GM12878 (cell line): Measurements from ENCODE around the gene CHRM1. TPM values are rescaled to one million over a fixed set of nuclear protein-coding genes. Genes with fewer than 3 reads are reported as not detected.

Experiments used
- BACH1 ChIP-seq: fragments of 450-650 bp; IDR thresholded peaks from 2 replicates; pipeline ENCODE4 v1.6.1; 2017; ENCODE audit warnings: mild to moderate bottlenecking, borderline replicate concordance
- ESRRA ChIP-seq: IDR thresholded peaks from 2 replicates; pipeline ENCODE4 v1.6.1; 2012; ENCODE audit warnings: mild to moderate bottlenecking, low read length, improper control_type of control experiment
- GATAD2B ChIP-seq: fragments of 450-650 bp; conservative IDR thresholded peaks from 2 replicates; pipeline ENCODE4 v1.6.1; 2017; ENCODE audit warnings: low read depth, mild to moderate bottlenecking, moderate library complexity
- HDAC2 ChIP-seq: fragments of 200-600 bp; sonication (generic); IDR thresholded peaks from 2 replicates; pipeline ENCODE4 v1.6.1; 2017
- HDAC6 ChIP-seq: fragments of 200-600 bp; sonication (generic); IDR thresholded peaks from one replicate; pipeline ENCODE4 v1.8.0; 2017; ENCODE audit warnings: antibody characterized with exemption; ENCODE audit not compliant: unreplicated experiment
- HDGF ChIP-seq: fragments of 450-650 bp; IDR thresholded peaks from 2 replicates; pipeline ENCODE4 v1.6.1; 2016; ENCODE audit warnings: antibody characterized with exemption
- IKZF1 ChIP-seq: fragments of 450-650 bp; conservative IDR thresholded peaks from 2 replicates; pipeline ENCODE4 v1.6.1; 2017; ENCODE audit warnings: antibody characterized with exemption, mild to moderate bottlenecking
- MTA2 ChIP-seq: fragments of 450-650 bp; IDR thresholded peaks from 2 replicates; pipeline ENCODE4 v1.6.1; 2016; ENCODE audit warnings: low read depth, mild to moderate bottlenecking, moderate library complexity
- NFYB ChIP-seq: IDR thresholded peaks from 2 replicates; pipeline ENCODE4 v1.6.1; 2011; ENCODE audit warnings: low read depth, mild to moderate bottlenecking, low read length, improper control_type of control experiment, moderate library complexity; ENCODE audit not compliant: insufficient read depth
- POU2F2 ChIP-seq: IDR thresholded peaks from 3 replicates; pipeline ENCODE4 v1.6.1; 2011; ENCODE audit warnings: low read depth, mild to moderate bottlenecking, low read length, borderline replicate concordance
- RFX5 ChIP-seq: IDR thresholded peaks from 2 replicates; pipeline ENCODE4 v1.6.1; 2011; ENCODE audit warnings: low read depth, low read length, improper control_type of control experiment
- SMAD5 ChIP-seq: IDR thresholded peaks from 2 replicates; pipeline ENCODE4 v1.6.1; 2016; ENCODE audit warnings: antibody characterized with exemption, low read depth
- STAT3 ChIP-seq: IDR thresholded peaks from 2 replicates; pipeline ENCODE4 v1.6.1; 2011; ENCODE audit warnings: low read depth, low read length, improper control_type of control experiment
- TAF1 ChIP-seq: IDR thresholded peaks from 2 replicates; pipeline ENCODE4 v1.6.1; 2011; ENCODE audit warnings: mild to moderate bottlenecking, low read depth, low read length, borderline replicate concordance
- ZBED1 ChIP-seq: IDR thresholded peaks from 2 replicates; pipeline ENCODE4 v1.6.1; 2016; ENCODE audit warnings: borderline replicate concordance
- ZNF217 ChIP-seq: fragments of 450-650 bp; IDR thresholded peaks from 2 replicates; pipeline ENCODE4 v1.6.1; 2017; ENCODE audit warnings: antibody characterized with exemption, mild to moderate bottlenecking
- ZSCAN29 ChIP-seq: fragments of 450-650 bp; IDR thresholded peaks from 2 replicates; pipeline ENCODE4 v1.6.1; 2017; ENCODE audit warnings: mild to moderate bottlenecking, moderate library complexity
- polyA plus RNA-seq, 11 experiments: library from polyadenylated mRNA; depleted of rRNA in 4 of 11; unstranded in 6 of 11; stranded (reverse) in 5 of 11; fragments of >200 nt; fragmentation: Nextera tagmentation in 4 of 11; fragmentation: Illumina TruSeq in 1 of 11; extraction: Ambion mirVana in 4 of 11; extraction: Trizol in 1 of 11; gene quantifications; 1 replicate in 1 of 11; 2 replicates in 10 of 11; pipeline versions ENCODE4 v1.2.1 to v1.2.3, GENCODE V29; 2011 to 2016; ENCODE audit warnings: inconsistent platforms in 2 of 11, missing spikeins in 2 of 11, low read depth in 1 of 11
- total RNA-seq, 4 experiments: library from RNA; depleted of rRNA in 3 of 4; stranded (reverse); fragments of >200 nt in 3 of 4; fragmentation: Illumina TruSeq in 1 of 4; extraction: Trizol in 1 of 4; gene quantifications; 2 replicates each; pipeline versions ENCODE4 v1.2.1 to v1.2.3, GENCODE V29; 2013 to 2021
- TF ChIP-seq, protein P1 (sequence below): fragments of 450-650 bp; IDR thresholded peaks from 2 replicates; pipeline ENCODE4 v1.6.1; 2017; ENCODE audit warnings: mild to moderate bottlenecking, moderate library complexity
- TF ChIP-seq, protein P2 (sequence below): fragments of 450-650 bp; IDR thresholded peaks from 2 replicates; pipeline ENCODE4 v1.6.1; 2017; ENCODE audit warnings: low read depth, mild to moderate bottlenecking, moderate library complexity
- TF ChIP-seq, protein P3 (sequence below), 3 experiments: IDR thresholded peaks in 2 of 3; conservative IDR thresholded peaks in 1 of 3; 2 replicates each; pipeline ENCODE4 v1.5.1; 2011; ENCODE audit warnings: low read depth in 3 of 3, low read length in 3 of 3, mild to moderate bottlenecking in 3 of 3, control low read depth in 2 of 3, moderate library complexity in 2 of 3, inconsistent platforms in 1 of 3, mixed read lengths in 1 of 3; ENCODE audit not compliant: control insufficient read depth in 2 of 3, insufficient read depth in 1 of 3; ENCODE audit errors: extremely low read depth in 1 of 3
- TF ChIP-seq, protein P4 (sequence below): fragments of 450-650 bp; IDR thresholded peaks from 2 replicates; pipeline ENCODE4 v1.6.1; 2017; ENCODE audit warnings: antibody characterized with exemption, mild to moderate bottlenecking, moderate library complexity

Gene CHRM1
- total and polyA plus RNA-seq, 10 of the 15 experiments (the other 5 are each of a cell fraction or from before 2014, with no cell fraction given): not detected

DNA sequence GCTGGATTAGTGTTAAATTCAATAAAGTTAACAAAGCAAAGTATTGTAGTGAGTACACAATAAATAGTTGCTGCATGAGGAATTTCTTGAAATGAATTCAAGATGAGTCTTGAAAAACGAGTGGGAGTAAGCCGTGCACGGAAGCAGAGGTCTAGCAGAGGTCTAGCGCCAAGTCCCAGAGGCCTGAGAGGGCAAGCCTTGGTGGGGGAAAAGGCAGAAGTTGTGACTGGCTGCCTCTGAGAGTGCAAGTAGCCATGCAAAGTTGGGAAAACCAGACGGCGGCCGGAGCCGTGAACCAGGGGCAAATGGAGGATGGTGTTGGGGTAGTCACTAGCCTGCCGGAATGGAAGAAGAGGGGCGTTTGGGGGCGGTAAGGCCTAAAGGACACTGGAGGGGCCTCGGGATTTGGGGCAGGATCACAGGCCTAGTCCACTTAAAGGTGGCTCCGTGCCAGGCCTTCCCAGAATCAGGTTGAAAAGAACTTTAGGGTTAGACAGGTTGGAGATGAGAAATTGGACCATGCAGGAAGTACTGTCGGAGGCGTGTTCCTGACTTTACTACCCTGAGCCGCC lies 40.8 kb downstream of the CHRM1 start (continued):
- TF ChIP-seq, protein P1, sequence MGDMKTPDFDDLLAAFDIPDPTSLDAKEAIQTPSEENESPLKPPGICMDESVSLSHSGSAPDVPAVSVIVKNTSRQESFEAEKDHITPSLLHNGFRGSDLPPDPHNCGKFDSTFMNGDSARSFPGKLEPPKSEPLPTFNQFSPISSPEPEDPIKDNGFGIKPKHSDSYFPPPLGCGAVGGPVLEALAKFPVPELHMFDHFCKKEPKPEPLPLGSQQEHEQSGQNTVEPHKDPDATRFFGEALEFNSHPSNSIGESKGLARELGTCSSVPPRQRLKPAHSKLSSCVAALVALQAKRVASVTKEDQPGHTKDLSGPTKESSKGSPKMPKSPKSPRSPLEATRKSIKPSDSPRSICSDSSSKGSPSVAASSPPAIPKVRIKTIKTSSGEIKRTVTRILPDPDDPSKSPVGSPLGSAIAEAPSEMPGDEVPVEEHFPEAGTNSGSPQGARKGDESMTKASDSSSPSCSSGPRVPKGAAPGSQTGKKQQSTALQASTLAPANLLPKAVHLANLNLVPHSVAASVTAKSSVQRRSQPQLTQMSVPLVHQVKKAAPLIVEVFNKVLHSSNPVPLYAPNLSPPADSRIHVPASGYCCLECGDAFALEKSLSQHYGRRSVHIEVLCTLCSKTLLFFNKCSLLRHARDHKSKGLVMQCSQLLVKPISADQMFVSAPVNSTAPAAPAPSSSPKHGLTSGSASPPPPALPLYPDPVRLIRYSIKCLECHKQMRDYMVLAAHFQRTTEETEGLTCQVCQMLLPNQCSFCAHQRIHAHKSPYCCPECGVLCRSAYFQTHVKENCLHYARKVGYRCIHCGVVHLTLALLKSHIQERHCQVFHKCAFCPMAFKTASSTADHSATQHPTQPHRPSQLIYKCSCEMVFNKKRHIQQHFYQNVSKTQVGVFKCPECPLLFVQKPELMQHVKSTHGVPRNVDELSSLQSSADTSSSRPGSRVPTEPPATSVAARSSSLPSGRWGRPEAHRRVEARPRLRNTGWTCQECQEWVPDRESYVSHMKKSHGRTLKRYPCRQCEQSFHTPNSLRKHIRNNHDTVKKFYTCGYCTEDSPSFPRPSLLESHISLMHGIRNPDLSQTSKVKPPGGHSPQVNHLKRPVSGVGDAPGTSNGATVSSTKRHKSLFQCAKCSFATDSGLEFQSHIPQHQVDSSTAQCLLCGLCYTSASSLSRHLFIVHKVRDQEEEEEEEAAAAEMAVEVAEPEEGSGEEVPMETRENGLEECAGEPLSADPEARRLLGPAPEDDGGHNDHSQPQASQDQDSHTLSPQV: no peak
- TF ChIP-seq RFX5 (0 out of 2 replicates have a peak, but pooled peaks have one; percentile 5), HDGF (peak; percentile 71), GATAD2B (no peak), IKZF1 (peak; percentile 40), MTA2 (0 out of 2 replicates have a peak, but pooled peaks have one; percentile 30), ZBED1 (no peak), HDAC6 (no peak), ESRRA (no peak), STAT3 (no peak), NFYB (no peak), BACH1 (0 out of 2 replicates have a peak, but pooled peaks have one; percentile 7), ZNF217 (peak; percentile 4; the same call in 1 of the 2 replicates), SMAD5 (peak; percentile 1; the same call in 1 of the 2 replicates), TAF1 (no peak), HDAC2 (no peak), POU2F2 (no peak), ZSCAN29 (no peak)
- TF ChIP-seq, protein P2, sequence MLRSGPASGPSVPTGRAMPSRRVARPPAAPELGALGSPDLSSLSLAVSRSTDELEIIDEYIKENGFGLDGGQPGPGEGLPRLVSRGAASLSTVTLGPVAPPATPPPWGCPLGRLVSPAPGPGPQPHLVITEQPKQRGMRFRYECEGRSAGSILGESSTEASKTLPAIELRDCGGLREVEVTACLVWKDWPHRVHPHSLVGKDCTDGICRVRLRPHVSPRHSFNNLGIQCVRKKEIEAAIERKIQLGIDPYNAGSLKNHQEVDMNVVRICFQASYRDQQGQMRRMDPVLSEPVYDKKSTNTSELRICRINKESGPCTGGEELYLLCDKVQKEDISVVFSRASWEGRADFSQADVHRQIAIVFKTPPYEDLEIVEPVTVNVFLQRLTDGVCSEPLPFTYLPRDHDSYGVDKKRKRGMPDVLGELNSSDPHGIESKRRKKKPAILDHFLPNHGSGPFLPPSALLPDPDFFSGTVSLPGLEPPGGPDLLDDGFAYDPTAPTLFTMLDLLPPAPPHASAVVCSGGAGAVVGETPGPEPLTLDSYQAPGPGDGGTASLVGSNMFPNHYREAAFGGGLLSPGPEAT: peak; percentile 98
- TF ChIP-seq, protein P3, sequence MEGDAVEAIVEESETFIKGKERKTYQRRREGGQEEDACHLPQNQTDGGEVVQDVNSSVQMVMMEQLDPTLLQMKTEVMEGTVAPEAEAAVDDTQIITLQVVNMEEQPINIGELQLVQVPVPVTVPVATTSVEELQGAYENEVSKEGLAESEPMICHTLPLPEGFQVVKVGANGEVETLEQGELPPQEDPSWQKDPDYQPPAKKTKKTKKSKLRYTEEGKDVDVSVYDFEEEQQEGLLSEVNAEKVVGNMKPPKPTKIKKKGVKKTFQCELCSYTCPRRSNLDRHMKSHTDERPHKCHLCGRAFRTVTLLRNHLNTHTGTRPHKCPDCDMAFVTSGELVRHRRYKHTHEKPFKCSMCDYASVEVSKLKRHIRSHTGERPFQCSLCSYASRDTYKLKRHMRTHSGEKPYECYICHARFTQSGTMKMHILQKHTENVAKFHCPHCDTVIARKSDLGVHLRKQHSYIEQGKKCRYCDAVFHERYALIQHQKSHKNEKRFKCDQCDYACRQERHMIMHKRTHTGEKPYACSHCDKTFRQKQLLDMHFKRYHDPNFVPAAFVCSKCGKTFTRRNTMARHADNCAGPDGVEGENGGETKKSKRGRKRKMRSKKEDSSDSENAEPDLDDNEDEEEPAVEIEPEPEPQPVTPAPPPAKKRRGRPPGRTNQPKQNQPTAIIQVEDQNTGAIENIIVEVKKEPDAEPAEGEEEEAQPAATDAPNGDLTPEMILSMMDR (IDR thresholded peaks at IDR 0.05 in 2 of 3, conservative IDR thresholded peaks at IDR 0.05 in 1 of 3; ENCODE audit: control insufficient read depth in 2 of 3, extremely low read depth in 1 of 3, insufficient read depth in 1 of 3, low read depth in 3 of 3, low read length in 3 of 3): no peak
- TF ChIP-seq, protein P4, sequence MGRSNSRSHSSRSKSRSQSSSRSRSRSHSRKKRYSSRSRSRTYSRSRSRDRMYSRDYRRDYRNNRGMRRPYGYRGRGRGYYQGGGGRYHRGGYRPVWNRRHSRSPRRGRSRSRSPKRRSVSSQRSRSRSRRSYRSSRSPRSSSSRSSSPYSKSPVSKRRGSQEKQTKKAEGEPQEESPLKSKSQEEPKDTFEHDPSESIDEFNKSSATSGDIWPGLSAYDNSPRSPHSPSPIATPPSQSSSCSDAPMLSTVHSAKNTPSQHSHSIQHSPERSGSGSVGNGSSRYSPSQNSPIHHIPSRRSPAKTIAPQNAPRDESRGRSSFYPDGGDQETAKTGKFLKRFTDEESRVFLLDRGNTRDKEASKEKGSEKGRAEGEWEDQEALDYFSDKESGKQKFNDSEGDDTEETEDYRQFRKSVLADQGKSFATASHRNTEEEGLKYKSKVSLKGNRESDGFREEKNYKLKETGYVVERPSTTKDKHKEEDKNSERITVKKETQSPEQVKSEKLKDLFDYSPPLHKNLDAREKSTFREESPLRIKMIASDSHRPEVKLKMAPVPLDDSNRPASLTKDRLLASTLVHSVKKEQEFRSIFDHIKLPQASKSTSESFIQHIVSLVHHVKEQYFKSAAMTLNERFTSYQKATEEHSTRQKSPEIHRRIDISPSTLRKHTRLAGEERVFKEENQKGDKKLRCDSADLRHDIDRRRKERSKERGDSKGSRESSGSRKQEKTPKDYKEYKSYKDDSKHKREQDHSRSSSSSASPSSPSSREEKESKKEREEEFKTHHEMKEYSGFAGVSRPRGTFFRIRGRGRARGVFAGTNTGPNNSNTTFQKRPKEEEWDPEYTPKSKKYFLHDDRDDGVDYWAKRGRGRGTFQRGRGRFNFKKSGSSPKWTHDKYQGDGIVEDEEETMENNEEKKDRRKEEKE: no peak
